Middle frontal gyrus (tissue), 1 donor: Measurements from ENCODE around the gene WWTR1.

Experiments
- DNase-seq: peaks from one replicate; pipeline ENCODE4 v3.0.0-alpha.2; 2015; ENCODE audit warnings: low spot score; ENCODE audit errors: extremely low spot score

WWTR1 gene

DNA sequence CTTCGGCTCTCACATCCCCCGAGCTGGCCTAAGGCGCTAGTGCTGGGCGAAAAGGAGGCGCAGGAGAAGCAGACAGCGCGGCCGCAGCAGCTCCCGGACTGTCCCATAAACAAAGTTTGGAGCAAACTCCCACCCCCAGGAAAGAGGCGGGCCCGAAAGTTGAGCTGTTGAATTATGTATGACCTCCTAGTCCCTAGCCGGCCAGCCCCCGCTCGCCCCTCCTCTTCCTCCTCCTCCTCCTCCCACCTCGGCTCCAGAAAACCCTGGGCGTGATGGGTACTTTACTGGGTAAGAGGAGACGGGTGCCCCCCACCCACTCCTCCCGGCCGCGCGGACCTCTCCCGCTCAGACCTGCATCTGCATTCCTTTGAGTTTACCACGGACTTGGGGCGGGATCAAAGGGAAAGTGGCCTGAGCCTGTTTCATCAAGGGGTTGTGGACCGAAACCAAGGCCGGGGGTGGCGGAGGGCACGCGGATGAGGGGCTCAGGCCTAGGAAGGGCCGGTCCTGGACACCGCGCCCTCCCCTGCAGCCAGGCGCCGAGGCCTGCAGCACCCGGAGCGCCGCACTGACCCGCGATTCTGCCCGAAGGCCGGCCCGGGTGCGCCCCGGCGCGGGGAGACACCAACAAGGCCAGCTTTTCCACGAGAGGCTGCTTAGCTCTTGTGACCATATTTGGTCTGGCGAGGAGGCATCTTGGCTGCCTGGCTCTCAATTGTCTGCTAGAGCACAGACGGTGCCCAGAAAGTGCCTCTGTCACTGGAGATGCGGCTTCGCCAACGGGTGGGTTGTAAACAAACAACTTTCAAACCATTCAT lies at the start of gene WWTR1:
WWTR1 (minus strand) TSS at position 100 of the 818 bp plus-strand sequence. CDS start 719 bp downstream, outside the sequence.
- no peak for DNase-seq

DNA sequence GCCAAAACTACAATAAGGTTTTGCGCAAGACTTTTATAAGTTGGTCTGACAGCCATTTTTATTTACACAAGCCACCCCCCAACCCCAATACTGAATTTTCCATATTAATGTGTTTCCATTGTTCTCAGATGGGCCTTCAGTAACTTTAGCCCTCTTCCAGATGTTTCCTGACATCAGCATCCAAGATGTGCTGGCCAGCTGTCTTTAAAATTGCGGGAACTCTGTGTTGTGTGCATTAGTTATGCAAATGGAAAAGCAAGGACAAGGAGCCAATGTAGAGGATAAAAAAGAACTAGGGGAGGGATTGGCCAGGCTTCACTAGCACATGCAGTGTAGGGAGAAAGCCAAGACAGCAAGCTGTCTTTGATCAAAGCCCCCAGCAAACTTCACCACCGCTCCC lies 49.1 kb upstream of the WWTR1 start:
- DNase-seq: no peak

DNA sequence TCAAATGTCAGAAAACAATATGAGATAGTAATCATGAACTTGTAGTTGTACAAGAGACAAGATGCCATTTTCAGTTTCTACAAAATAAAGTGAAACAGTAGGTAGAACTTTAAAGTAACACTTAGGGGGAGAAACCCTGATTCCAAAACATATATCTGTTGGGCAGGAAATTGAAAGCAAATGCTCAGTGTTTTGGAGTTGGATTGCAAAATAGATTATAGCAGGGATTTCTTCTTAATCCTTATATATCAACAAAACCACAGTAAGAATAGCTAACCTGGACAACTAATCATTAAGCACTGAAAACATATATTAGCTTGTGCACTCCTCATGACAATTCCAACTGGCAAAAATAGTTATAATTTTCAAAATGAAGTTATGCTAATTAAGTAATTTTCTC lies 47.6 kb upstream of the WWTR1 start:
- DNase-seq: no peak

DNA sequence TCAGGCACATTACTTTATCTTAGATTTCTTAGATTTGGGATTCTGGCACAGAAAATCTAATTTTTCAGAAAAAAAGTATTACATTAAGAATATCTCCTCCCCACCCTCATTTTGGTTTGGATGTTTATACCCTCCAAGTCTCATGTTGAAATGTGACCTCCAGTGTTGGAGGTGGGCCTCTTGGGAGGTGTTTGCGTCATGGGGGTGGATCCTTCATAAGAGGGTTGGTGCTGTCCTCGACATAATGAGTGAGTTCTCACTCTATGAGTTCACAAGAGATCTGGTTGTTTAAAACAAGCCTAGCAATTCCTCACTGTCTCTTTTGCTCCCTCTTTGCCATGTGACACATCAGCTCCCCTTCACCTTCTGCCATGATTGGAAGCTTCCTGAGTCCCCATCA lies 45.6 kb upstream of the WWTR1 start:
- no peak for DNase-seq

DNA sequence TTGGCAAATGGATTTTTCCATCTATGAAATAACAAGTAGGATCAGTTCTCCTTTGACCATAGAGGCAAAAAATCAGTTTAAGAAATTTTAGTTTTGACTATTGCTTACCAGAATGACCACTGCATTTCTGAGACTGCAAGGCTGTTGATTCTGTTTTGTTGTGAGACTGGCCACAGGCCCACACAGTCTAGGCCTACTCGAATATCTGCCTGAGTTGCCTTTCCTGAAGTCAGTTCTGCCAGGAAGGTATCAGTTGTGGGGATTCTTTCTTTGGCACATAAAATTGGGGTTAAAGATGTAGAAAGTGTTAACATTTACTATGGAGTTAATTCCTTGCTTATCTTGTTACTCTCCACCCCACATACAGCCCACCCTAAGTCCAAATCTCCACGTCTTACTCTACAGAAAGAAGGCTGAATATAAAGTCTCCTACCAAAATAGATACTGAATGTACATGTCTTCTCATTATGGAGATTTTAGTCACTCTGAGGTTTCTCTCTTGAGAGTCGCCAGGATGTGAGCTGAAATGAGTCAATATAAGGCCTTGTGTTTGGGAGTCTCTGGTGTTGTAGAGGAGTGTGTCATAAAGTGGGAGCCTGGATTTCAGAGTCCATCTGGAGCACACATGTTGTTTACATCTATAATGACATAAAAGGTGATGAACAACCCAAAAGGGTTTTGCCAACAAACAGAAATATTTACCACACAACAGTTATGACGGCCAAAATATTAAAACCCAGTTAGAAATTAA lies 45.0 kb upstream of the WWTR1 start:
- DNase-seq: no peak

DNA sequence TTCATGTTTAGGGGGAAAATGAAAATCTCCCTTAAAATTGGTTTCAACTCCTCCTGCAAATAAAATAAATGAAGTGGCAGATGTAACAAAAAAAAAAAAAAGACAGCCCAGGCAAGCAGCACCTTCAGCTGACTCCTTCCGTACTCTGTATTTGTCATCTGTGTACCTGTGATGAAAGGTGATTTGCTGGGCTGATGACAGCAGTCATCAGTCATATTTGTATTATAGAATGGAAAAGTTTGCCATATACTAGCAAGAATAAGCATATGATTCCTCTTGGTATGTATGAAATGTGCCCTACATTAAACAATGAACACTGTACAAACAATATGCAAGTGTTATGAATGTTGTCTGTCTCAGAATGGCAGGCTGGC lies 44.1 kb upstream of the WWTR1 start:
- no peak for DNase-seq

DNA sequence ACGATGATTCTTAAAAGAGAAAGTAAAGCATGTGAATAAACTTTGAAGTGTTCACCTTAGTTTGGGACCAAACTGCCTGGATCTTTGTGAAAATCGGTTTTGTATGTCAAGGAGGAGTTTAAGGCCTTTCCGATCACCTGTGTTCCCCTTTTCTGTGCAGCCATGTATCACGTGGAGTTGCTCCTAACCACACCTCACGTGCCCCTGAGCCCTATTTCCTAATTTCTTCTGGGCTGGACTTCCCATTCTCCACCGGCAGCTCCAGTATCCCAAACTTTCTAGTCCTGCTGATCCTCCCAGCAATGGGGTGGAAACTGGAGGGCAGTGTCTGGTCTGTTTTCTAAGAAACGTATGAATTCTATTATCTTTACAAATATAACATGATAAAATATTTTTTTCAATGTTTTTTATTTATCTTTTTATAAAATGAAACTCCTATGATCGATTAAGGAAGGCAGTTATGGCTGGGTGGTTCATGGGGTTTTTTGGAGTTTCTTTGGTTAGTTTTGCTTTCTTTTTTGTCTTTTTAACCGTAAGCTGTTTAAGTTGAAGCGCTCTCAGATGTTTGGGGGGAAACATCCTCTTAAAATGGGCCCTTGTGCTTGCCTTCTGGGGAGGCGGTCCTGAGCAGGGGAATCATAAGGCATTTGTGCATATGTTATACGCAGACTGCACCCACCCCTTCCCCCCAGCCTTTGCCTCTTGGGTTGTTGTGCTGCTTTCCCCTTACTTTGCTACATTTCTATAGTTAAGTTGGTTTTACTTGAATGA lies 43.6 kb upstream of the WWTR1 start:
- DNase-seq: no peak

DNA sequence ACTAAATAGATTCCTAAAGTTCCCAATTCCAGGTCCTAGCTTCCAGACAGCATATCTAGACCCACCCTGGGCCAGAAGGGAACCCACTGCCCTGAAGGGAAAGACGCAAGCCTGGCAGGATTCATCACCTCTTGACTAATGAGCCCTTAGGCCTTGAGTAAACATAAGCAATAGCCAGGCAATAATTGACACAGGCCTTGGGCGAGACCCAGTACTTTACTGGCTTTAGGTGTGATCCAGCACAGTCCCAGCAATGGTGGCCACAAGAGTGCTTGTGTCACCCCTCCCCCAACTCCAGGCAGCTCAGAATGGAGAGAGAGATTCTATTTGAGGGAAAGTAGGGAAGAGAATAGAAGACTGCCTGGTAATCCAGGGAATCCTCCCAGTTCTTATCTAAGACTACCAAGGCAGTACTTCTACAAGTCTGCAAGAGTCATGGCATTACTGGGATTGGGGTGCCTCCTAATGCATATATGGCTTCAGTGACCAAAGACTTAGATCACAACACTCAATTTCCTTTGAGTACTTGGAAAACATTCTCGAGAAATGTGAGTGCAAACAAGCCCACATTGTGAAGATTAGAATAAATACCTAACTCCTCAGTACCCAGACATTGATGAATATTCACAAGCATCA lies 30.4 kb upstream of the WWTR1 start:
- no peak for DNase-seq

DNA sequence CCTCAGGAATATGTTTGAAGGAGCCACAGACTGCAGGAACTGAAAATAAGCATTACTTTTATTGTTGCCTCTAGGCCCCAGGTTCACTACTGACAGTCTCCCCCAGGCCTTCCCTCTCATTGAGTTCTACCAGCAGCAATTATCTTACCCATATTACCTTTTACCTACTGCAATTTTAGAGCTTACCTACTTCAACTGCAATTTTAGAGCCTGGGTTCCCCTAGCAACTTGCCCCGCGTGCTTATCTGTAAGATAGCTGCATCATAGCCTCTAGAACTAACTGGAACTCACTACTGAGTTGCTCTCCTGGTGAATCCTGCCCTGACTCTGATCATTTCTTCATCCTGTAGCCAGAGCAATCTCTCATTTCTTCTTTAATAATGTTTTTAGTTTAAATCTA lies 29.2 kb upstream of the WWTR1 start:
- no peak for DNase-seq

DNA sequence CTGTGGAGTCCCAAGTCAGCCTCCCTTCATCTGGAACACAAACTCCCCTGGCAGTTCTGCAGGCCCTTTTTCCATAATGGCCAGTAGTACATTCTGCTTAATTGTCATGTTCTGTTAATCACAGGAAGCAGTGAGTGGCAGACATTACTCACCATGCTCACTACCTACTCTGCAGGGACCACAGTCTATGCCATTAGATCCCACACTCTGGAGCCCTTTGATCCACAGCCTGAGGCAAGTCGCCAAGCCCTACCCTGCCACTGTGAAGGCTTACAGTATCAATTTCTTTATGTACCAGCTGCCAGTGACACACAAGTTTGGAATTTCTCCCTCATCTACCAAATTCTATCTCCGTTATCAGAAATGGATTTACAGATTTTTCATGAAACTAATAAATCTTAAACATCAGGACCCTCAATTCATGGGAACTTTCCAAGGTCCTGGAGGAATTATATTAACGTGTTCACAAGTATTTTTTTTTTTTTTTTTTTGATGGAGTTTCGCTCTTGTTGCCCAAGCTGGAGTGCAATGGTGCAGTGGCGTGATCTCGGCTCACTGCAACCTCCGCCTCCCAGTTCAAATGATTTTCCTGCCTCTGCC lies 20.6 kb upstream of the WWTR1 start:
- DNase-seq: no peak

DNA sequence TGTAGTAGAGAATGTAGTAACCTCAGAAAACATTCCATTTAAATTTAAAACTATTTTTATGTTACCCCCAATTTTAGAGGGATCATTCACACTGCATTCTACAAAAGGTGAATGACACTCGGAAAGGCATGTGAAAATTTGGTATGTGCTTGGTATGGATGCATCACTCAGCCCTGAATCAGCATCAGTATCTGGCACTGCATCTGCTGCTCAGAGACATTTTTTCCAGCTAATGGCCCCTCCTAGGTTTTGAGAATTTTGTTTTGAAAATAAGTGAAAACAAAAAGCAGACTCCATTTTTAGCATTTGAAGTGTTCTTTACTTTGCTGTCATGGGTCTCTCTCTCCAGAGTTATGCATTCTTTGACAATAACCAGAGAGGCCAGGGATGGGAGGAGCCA lies 15.6 kb upstream of the WWTR1 start:
- DNase-seq: no peak

DNA sequence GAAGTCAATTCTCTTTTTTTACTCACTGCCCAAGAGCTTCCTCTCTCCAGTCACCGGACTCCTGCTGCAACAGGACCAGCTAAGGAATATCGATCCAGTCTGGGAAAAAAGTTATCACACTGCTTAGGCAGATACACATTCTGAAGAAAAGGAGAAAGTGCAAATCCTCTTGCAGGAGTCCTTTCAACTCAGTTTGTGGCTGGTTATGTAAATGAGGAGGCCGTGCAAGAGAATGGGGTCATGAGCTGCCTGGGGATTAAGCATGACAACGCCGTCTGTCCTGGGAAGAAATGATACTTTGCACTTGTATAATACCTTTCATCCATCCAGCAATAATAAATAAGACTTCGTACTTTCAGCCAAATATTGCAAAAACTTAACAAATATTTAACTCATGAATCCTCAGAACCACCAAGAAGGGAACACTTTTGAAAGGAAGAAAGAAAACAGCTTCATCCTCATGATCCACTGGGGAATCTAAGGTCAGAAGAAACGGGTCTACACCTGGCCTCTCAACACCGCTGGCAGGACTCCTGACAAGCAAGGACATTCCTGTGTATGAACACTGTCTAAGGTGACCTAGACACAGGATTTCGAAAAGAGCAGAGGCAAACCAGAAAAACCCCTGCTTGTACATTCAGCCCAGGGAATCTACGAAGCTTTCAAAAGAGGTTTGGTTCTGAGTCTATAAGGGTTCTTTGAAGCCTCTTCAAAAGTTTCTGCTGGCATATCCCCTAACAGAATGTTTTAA lies 13.1 kb upstream of the WWTR1 start:
- no peak for DNase-seq

DNA sequence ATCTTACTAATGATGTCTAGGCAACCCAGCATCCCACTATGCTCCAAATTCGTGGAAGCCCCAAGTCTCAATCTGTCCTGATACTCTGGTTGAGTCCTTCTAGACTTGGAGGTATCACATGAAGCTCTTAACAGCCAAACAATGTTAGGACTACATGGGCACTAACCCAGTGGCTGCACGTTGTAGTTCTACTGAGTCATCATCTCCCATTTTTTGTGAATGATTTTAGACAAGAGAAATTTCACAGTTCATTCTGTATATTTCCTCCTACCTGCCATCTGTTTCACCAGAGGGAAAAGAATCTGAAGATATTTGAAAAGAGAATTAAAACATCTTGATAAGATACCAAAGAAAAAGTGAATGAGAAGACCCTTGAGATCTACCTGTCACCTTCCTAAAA lies 9.8 kb upstream of the WWTR1 start:
- DNase-seq: peak; percentile 46

DNA sequence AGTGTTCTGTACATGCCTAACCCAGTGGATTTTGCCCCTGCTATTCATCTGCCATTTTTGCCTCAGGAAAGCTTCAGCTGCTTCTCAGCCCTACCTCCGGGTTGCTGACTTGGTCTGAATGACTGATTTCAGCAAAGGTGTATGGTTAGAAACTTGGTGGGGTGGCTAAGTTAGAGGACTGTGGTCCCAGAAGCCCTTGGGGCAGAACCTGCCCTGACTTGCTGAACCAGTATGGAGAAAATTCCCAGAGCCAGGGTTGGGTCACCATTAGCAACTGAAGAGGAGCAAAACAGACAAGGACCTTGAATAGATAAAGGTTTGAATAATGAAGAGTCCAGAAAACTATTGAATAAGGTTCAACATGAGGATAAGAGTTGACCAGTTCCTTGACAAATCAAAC lies 6.1 kb upstream of the WWTR1 start:
- DNase-seq: no peak

DNA sequence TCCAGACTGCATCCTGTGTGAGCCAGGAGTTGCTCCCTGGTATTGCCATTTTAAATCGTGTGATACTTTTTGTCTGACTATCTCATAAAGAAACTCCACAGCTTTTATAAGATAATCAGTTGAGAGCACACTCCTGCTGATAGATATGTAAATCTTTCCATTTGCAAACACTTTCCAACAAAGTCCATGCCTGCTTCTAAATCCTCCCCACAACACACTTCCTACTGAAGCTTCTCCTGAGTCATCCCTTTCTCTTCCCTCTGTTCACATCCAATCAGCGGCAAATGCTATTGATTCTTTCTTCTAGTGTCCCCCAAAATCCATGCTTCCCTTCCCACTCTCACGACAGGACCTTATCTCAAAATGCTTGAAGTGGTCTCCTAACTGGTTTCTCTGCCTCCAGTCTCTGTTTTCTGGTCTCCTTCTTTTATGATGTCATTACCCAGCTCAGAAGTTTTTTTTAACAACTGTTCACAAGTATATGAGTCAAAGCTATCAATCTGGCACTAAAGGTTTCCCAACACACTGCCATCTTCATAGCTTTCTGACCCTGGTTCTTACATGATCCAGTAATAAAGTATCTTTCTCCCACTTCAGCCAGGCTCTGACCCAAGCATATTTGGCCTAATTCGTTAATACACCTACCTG lies 4.5 kb upstream of the WWTR1 start:
- no peak for DNase-seq

DNA sequence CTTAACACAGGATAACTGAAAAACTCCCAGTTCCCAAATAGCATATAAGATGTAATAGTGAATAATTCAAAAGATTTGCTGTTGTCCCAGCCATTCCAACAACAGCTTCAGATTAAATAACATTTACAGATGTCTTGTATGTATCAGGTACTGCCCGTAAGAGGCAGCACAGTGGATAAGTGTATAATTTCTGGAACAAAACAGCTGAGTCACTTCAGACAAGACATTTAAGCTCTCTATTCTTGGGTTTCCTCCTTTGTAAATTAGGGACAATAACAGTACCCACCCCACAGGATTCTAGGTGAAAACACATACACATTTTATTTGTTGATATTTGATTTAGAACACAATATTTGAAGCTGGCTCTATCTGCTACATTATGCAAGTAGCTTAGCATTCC lies 2.6 kb upstream of the WWTR1 start:
- no peak for DNase-seq

DNA sequence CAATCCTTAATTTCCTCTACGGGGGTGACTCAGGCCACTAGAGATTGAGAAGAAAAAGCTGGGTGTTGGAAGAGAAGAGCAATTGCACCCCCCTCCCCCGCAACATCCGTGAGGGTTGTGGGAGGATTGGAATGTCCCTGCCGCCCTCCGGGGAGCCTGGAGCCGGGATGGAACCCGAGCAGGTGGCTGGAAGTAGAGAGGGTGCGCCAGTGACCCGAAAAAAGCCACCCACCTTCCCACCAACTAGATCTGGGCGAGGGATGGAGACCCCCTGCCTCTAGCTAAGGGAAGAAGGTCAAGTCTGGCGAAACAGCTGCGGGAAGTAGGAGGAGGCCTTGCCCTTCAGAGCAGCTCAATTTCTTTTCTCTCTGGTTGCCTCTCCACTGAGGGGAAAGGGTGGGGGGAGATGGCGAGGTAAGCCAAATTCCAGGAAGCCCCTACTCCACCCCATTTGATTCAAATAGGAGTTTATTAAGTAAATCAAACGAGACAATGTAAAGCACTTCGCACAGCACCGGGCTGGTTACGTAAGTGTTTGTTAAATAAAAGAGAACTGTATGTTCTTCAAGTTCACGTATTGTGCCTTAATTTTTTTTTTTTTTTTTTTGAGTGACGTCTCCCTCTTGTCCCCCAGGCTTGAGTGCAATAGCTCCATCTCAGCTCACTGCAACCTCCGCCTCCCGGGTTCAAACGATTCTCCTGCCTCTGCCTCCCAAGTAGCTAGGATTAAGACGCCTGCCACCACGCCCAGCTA lies 1.1 kb upstream of the WWTR1 start:
- DNase-seq: no peak

DNA sequence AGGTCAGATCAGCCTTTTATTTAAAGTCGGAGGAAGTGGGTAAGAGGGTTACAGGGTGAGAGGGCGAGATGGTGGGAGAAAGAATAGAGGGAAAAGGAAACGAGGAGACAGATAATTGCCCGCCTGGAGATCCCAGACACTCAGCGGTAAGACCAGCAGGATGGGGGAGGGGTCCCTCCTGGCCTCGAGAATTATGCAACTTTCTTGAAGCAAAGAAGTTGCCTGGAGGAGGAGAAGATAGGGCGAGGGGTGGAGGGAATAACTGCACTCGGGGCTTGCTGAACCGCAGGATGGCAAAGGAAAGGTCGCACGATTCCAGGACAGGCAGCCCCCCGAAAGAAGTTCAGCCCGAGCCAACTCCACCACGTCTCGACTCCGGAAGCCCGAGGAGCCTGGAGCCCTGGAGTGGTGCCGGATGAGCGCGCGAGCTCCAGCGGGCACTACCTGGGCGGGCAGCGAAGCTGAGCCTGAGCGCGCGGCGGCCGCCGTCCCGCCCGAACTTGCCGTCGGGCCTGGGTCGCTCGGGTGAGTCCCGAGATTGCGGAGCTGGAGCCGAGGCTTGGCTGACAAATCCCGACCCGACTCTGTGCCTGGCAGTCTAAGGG lies 402 bp downstream of the WWTR1 start:
- no peak for DNase-seq
